CD14-positive monocyte (primary cell): ENCODE measurements around the gene MFN2. TPM values are rescaled to one million over a fixed set of nuclear protein-coding genes. Genes with fewer than 3 reads are reported as not detected.

Experiments used
- DNase-seq, 3 donors: peaks; one replicate each; pipeline ENCODE4 v3.0.0-alpha.2; 2011 to 2022
- H2AFZ ChIP-seq: 2 replicates; pipeline ENCODE4 v1.6.0; 2012; ENCODE audit warnings: mild to moderate bottlenecking, low read depth, low read length, inconsistent platforms; ENCODE audit not compliant: insufficient read depth, poor library complexity, severe bottlenecking
- H3K27ac ChIP-seq, 2 donors: 1 replicate in 1 of 2; 2 replicates in 1 of 2; pipeline ENCODE4 v1.5.1; 2012 to 2013; ENCODE audit warnings: low read length in 2 of 2, control low read depth in 1 of 2, inconsistent platforms in 1 of 2, low read depth in 1 of 2, mild to moderate bottlenecking in 1 of 2
- H3K27me3 ChIP-seq, 2 donors: one replicate each; pipeline versions ENCODE4 v1.6.0 to v1.6.1; 2011 to 2013; ENCODE audit warnings: low read length in 2 of 2; ENCODE audit not compliant: control insufficient read depth in 2 of 2, insufficient read depth in 2 of 2
- H3K36me3 ChIP-seq, 2 donors: replicated peaks in 1 of 2; 1 replicate in 1 of 2; 2 replicates in 1 of 2; pipeline versions ENCODE4 v1.5.1 to v1.6.1; 2012 to 2013; ENCODE audit warnings: low read length in 2 of 2, control low read depth in 1 of 2, inconsistent platforms in 1 of 2, mild to moderate bottlenecking in 1 of 2; ENCODE audit not compliant: insufficient read depth in 2 of 2, control insufficient read depth in 1 of 2
- H3K4me1 ChIP-seq, 2 donors: 1 replicate in 1 of 2; 2 replicates in 1 of 2; pipeline versions ENCODE4 v1.5.1 to v1.6.1; 2012 to 2013; ENCODE audit warnings: low read length in 2 of 2, control low read depth in 1 of 2, inconsistent platforms in 1 of 2, mild to moderate bottlenecking in 1 of 2, moderate library complexity in 1 of 2; ENCODE audit not compliant: insufficient read depth in 2 of 2, control insufficient read depth in 1 of 2
- H3K4me2 ChIP-seq: replicated peaks from 2 replicates; pipeline ENCODE3; 2012; ENCODE audit warnings: low read length, moderate library complexity, mild to moderate bottlenecking; ENCODE audit not compliant: poor library complexity, severe bottlenecking; ENCODE audit errors: extremely low read depth
- H3K4me3 ChIP-seq, 3 experiments: fragments of 200-600 bp in 1 of 3; sonication (generic) in 1 of 3; replicated peaks in 1 of 3; 1 replicate in 2 of 3; 2 replicates in 1 of 3; pipeline ENCODE4 v1.5.1; 2011 to 2013; ENCODE audit warnings: low read length in 3 of 3, mild to moderate bottlenecking in 3 of 3, control low read depth in 2 of 3, low read depth in 2 of 3, inconsistent platforms in 1 of 3, moderate library complexity in 1 of 3
- H3K79me2 ChIP-seq: 2 replicates; pipeline ENCODE4 v1.6.0; 2012; ENCODE audit warnings: mild to moderate bottlenecking, control low read depth, inconsistent platforms, low read length, moderate library complexity; ENCODE audit not compliant: insufficient read depth
- H3K9ac ChIP-seq: 2 replicates; pipeline ENCODE4 v1.6.0; 2017; ENCODE audit warnings: low read length, mild to moderate bottlenecking; ENCODE audit not compliant: insufficient read depth, poor library complexity, severe bottlenecking
- H3K9me3 ChIP-seq, 2 donors: replicated peaks in 1 of 2; 1 replicate in 1 of 2; 2 replicates in 1 of 2; pipeline versions ENCODE4 v1.5.1 to v1.6.1; 2012 to 2013; ENCODE audit warnings: low read length in 2 of 2, control low read depth in 1 of 2; ENCODE audit not compliant: control insufficient read depth in 1 of 2, insufficient read depth in 1 of 2
- H4K20me1 ChIP-seq: 2 replicates; pipeline ENCODE4 v1.6.0; 2012; ENCODE audit warnings: mild to moderate bottlenecking, low read length, control low read depth, moderate library complexity; ENCODE audit not compliant: insufficient read depth
- H3K27ac Mint-ChIP-seq, 7 donors: one replicate each; pipeline ENCODE4 v1.8.0; 2020; ENCODE audit warnings: mild to moderate bottlenecking in 7 of 7, mixed read lengths in 7 of 7, moderate library complexity in 6 of 7, inconsistent platforms in 2 of 7
- H3K27me3 Mint-ChIP-seq, 3 donors: one replicate each; pipeline ENCODE4 v1.8.0; 2021 to 2022; ENCODE audit warnings: low read depth in 3 of 3, mild to moderate bottlenecking in 3 of 3, mixed read lengths in 3 of 3, moderate library complexity in 3 of 3, inconsistent platforms in 1 of 3
- H3K36me3 Mint-ChIP-seq, 2 donors: one replicate each; pipeline ENCODE4 v1.8.0; 2020; ENCODE audit warnings: mixed read lengths in 2 of 2, inconsistent platforms in 1 of 2, mild to moderate bottlenecking in 1 of 2
- H3K4me1 Mint-ChIP-seq: one replicate; pipeline ENCODE4 v1.8.0; 2020; ENCODE audit warnings: mild to moderate bottlenecking, mixed read lengths
- H3K4me3 Mint-ChIP-seq, 2 donors: one replicate each; pipeline ENCODE4 v1.8.0; 2020; ENCODE audit warnings: mild to moderate bottlenecking in 2 of 2, mixed read lengths in 2 of 2, moderate library complexity in 1 of 2
- H3K9me3 Mint-ChIP-seq, 7 donors: one replicate each; pipeline ENCODE4 v1.8.0; 2020 to 2022; ENCODE audit warnings: mixed read lengths in 7 of 7, mild to moderate bottlenecking in 6 of 7, moderate library complexity in 6 of 7, inconsistent platforms in 2 of 7
- WGBS: methylation state at CpG from one replicate; pipeline ENCODE4 v1.1.5; 2013; ENCODE audit warnings: missing lambda C conversion rate; ENCODE audit not compliant: insufficient coverage; 5-methylcytosine and 5-hydroxymethylcytosine counted together
- intact Hi-C, 2 donors: fragments of 100-400 bp; cut with micrococcal nuclease; formaldehyde crosslinking; loops; one replicate each; pipeline versions ENCODE4 v1.15.0 to v1.15.1; 2023
- polyA plus RNA-seq, 3 donors: library from polyadenylated mRNA; depleted of rRNA in 1 of 3; unstranded in 2 of 3; stranded (reverse) in 1 of 3; fragments of 300-500 nt in 2 of 3; fragments of >200 nt in 1 of 3; fragmentation: Illumina TruSeq in 2 of 3; gene quantifications; 1 replicate in 2 of 3; 2 replicates in 1 of 3; pipeline ENCODE4 v1.2.3, GENCODE V29; 2012 to 2021
- TF ChIP-seq, protein P1 (sequence below): fragments of 200-600 bp; IDR thresholded peaks from one replicate; pipeline ENCODE4 v1.8.0; 2022; ENCODE audit warnings: antibody characterized with exemption, mild to moderate bottlenecking

MFN2 gene
- polyA plus RNA-seq, 3 donors: 26.3 to 35.8 (median 30.3) TPM

DNA sequence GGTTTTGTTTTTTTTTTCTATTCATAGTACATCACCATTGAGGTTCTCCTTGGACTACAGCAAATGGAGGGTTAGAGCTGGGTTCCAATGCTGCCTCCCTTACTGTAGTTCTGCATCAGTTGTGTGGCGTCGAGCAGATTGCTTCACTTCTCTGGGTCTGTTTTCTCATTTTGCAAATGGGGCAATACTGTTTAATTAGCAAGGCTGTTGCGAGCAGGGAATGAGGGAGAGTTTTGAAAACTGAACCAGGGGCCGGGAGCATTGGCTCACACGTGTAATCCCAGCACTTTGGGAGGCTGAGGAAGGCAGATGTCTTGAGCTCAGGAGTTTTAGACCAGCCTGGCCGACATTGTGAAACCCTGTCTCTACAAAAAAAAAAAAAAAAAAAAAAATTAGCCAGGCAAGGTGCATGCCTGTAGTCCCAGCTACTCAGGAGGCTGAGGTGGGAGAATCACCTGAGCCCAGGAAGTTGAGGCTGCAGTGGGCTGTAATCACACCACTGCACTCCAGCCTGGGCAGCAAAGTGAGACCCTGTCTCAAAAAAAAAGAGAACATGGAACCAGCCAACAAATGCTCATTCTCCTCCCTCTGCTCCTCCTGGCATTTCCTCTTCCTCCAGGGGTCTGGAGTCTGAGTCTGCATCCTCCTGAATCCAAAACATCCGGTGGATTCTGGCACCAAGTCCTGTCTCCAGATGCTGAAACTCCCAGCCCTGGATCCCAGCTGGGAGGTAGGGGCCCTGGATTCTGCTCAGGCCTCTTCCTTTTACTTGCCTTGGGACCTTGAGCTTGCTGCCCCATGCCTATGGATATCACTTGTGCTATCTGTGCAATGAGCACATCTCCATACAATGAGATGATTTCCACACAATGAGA is 49.4 kb upstream of the MFN2 start:
- Histone ChIP-seq H3K4me2 (no peak overlapping the region), H2AFZ (no peak overlapping the region)

DNA sequence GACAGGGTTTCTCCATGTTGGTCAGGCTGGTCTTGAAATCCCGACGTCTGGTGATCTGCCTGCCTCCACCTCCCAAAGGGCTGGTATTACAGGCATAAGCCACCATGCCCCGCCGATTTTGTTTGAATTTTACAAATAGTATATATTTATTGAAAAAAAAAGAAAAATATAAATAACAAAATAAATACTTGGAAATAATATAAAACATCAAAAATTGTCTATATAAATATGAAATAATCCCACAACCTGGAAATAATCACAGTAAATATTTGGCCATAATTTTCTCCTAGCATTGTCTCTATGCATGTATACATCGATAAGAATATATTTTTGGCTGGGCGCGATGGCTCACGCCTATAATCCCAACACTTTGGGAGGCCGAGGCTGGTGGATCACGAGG is 48.4 kb upstream of the MFN2 start:
- H3K79me2 ChIP-seq: peaks cover 6% of the 10 kb centered on the region
- no peak overlapping the region for H3K27ac ChIP-seq
- H2AFZ ChIP-seq: no peak overlapping the region
- no peak overlapping the region for H3K4me3 Mint-ChIP-seq
- H3K27ac Mint-ChIP-seq: no peak overlapping the region
- 100% methylated on average over 2 of the region's 10 CpGs for WGBS
- no peaks in the 10 kb centered on the region for H3K9me3 ChIP-seq
- no peaks in the 10 kb centered on the region for H3K36me3 Mint-ChIP-seq
- intact Hi-C loops: loop anchor here in 1 of 2 donors (5.0 kb wide), 1 partner anchor 45 kb away; no protein-coding TSS in a partner anchor
- peaks cover 5% of the 10 kb centered on the region for H4K20me1 ChIP-seq
- H3K4me3 ChIP-seq: no peak overlapping the region
- DNase-seq: no peak
- H3K4me1 ChIP-seq: peaks cover 34 to 44% of the 10 kb centered on the region in 2 donors
- no peaks in the 10 kb centered on the region for H3K36me3 ChIP-seq
- H3K9ac ChIP-seq: no peak overlapping the region
- H3K4me1 Mint-ChIP-seq: peaks cover 37% of the 10 kb centered on the region
- TF ChIP-seq, protein P1, sequence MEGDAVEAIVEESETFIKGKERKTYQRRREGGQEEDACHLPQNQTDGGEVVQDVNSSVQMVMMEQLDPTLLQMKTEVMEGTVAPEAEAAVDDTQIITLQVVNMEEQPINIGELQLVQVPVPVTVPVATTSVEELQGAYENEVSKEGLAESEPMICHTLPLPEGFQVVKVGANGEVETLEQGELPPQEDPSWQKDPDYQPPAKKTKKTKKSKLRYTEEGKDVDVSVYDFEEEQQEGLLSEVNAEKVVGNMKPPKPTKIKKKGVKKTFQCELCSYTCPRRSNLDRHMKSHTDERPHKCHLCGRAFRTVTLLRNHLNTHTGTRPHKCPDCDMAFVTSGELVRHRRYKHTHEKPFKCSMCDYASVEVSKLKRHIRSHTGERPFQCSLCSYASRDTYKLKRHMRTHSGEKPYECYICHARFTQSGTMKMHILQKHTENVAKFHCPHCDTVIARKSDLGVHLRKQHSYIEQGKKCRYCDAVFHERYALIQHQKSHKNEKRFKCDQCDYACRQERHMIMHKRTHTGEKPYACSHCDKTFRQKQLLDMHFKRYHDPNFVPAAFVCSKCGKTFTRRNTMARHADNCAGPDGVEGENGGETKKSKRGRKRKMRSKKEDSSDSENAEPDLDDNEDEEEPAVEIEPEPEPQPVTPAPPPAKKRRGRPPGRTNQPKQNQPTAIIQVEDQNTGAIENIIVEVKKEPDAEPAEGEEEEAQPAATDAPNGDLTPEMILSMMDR: no peak
- H3K9me3 Mint-ChIP-seq: no peaks in the 10 kb centered on the region
- H3K4me2 ChIP-seq: no peak overlapping the region
- peaks cover 0 to 5% (median 0%) of the 10 kb centered on the region in 3 donors for H3K27me3 Mint-ChIP-seq
- H3K27me3 ChIP-seq: no peaks in the 10 kb centered on the region

More for the DNA sequence above, 49.4 kb upstream of the MFN2 start:
- H4K20me1 ChIP-seq: peaks cover 5% of the 10 kb centered on the region
- H3K4me3 ChIP-seq: no peak overlapping the region
- Mint-ChIP-seq H3K4me3 (peak overlapping the region in 1 of 2 donors; percentile 7), H3K4me1 (peaks cover 37% of the 10 kb centered on the region), H3K36me3 (no peaks in the 10 kb centered on the region), H3K9me3 (no peaks in the 10 kb centered on the region), H3K27me3 (peaks cover 0 to 5% (median 0%) of the 10 kb centered on the region in 3 donors), H3K27ac (peak overlapping the region in 1 of 7 donors; percentile 69)
- H3K27ac ChIP-seq: no peak overlapping the region
- intact Hi-C loops: loop anchor here in 1 of 2 donors (5.0 kb wide), 1 partner anchor 46 kb away; no protein-coding TSS in a partner anchor
- TF ChIP-seq, protein P1: no peak
- H3K79me2 ChIP-seq: peaks cover 3% of the 10 kb centered on the region
- no peaks in the 10 kb centered on the region for H3K36me3 ChIP-seq
- H3K9ac ChIP-seq: no peak overlapping the region
- no peaks in the 10 kb centered on the region for H3K9me3 ChIP-seq
- WGBS: 29% methylated on average over 5 of the region's 7 CpGs
- peaks cover 37 to 46% of the 10 kb centered on the region in 2 donors for H3K4me1 ChIP-seq
- no peak for DNase-seq
- no peaks in the 10 kb centered on the region for H3K27me3 ChIP-seq
